ENCODE measurements around the gene RACK1. TPM values are rescaled to one million over a fixed set of nuclear protein-coding genes. Genes with fewer than 3 reads are reported as not detected.

Gene RACK1
- total and polyA plus RNA-seq, 2 of the 8 experiments (the other 6 are each of a cell fraction or from before 2014, with no cell fraction given): 2,589 to 7,971 TPM

DNA sequence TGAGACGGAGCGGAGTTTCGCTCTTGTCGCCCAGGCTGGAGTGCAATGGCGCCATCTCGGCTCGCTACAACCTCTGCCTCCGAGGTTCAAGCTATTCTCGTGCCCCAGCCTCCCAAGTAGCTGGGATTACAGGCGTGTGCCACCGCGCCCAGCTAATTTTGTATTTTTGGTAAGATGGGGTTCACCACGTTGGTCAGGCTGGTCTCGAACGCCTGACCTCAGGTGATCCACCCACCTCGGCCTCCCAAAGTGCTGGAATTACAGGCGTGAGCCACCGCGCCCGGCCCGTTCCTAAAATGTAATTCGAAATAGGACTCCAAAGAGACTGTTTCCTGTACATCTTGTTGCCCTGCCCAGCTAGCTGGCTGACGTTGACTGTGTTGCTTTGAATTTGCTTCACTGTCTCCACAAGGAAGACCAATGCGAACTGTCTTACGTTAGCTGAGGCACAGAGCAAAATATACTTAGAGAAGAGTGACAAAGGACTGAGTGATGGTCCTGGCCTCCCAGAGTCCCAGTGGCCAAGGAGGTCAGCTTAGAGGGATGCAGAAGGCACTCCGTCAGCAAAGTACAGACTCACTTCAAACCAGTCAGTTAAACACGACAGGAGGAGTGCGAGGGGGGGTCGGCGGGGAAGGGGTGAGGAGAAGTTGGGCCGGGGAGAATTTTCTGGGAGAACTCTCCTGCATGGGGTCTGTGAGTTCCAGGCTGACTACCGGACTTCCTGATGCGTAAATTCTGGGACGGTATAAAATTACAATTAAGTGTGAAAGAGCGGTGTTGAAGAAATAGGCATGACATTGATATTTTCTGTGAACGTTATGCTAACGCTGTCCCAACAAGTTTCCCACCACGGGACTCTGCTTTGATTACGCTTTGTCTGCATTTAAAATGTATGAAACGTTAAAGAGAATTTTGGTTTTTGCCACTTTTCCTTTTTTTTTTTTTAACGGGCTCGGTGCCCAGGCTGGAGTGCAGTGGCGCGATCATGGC, 27.4 kb downstream of the RACK1 start (continued):
- no peak for TF ChIP-seq RBBP5 (IDR thresholded peaks at IDR 0.05; ENCODE audit: borderline replicate concordance, low read depth, low read length)
- TF ChIP-seq CHD7 (IDR thresholded peaks at IDR 0.05; ENCODE audit: insufficient replicate concordance, low read length): no peak
- no peak for TF ChIP-seq HDAC6 (IDR thresholded peaks at IDR 0.05; ENCODE audit: low read depth, low read length)
- TF ChIP-seq CHD1 (IDR thresholded peaks at IDR 0.05; ENCODE audit: low read depth, low read length): no peak
- TF ChIP-seq TEAD4 (IDR thresholded peaks at IDR 0.05; ENCODE audit: low read depth, low read length): no peak
- no peak for TF ChIP-seq CTCF (IDR thresholded peaks at IDR 0.05; ENCODE audit: control extremely low read depth in 1 of 3, insufficient read depth in 1 of 3, low read depth in 1 of 3, low read length in 3 of 3)
